Central memory CD4-positive, alpha-beta T cell (primary cell): Measurements from ENCODE around the gene CREBL2.
"Not testable (repeated sequence)": the region's sequence is repeated elsewhere in the genome, so short reads cannot be mapped to it uniquely, and the experiment has no call there.

Experiments used
- DNase-seq: peaks from one replicate; pipeline ENCODE4 v3.0.0; 2022

Gene CREBL2

DNA sequence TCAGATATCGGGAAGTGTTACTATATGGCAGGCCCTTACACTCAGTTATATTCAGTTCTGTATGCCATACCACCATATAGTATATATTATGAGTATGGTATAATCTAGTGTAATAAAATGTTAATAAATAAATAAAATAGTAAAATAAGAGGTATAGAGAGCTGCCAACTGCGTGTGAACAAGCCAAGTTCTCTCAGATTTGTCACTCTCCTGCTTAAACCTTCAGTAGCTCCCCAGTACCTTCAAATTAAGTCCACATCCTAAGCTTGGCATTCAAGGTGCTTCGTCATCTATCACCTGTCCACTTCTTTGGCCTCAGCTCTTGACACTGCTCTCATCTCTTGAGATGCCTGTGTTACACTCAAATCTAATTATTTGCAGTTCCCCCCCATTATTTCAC, 12.8 kb upstream of the CREBL2 start:
- no peak for DNase-seq

DNA sequence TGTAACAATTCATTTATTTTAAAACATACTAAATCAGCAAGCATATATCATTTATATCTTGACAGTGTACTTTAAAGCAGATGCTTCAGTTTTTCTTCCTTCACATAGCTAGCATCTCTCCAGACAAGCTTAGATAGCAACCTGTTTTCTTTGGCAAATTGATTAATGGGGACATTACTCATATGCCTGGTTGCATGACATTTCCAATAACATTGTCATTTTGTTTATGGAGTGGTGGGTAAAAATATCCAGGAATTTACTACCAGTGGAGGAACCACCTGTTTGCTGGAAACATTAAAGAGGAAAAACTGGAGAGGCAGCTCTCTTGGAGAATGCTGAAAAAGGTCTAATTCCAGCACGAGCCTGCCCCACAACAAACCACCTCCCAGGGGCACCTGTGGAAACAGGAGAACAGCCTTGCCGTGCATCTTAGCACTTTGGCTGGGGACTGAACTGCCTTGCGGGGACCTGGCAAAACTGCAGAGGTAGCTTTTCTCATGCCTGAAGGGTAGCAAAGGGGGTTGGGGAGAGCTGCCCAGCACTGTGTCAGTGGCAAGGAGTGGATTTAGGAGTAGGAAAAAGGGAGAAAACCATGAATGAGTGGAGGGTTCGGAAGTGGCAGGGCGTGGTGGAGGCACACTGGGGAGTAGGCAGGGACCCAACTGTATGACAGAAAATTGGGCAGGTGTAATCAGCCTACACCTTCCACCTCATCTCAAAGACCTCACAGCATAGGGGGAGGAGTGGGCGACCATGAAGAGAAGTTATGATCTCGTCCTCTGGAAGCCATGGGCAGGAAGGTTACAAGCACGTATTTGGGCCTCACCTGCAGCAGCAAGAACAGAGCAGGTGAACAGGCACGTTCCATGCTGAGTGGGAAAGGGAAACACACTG, 11.7 kb upstream of the CREBL2 start:
- no peak for DNase-seq

DNA sequence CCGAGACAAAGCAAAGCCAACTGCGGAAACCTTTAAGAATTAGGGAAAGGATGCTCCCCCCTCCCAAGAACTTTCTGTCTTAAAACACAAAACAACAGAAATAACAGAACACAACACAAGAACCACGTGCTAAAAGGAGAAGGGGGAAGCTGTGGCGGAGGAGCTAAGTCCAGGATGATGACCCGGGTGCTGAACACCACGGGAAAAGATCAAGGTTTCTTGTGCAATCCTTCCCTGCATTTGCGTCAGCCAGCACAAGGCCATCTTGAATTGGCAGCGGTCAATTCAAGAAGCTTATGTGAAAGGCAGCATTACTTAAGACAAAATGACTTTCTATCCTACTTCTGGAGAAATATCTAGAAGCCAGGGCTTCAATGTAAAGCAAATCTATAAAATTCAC, 11.0 kb upstream of the CREBL2 start:
- DNase-seq, result no peak

- no peak for DNase-seq
These were observed 6.9 kb upstream of the CREBL2 start for GRCh38 chr12:12604740-12605139.

GRCh38 chr12:12606781-12607589, 4.7 kb upstream of the CREBL2 start:
- DNase-seq, result no peak

GRCh38 chr12:12608557-12608957, 3.1 kb upstream of the CREBL2 start:
- no peak for DNase-seq

- DNase-seq, result no peak
These were observed 2.0 kb upstream of the CREBL2 start for GRCh38 chr12:12609692-12610091.

GRCh38 chr12:12610711-12611110, 965 bp upstream of the CREBL2 start:
- DNase-seq, result no peak

DNA sequence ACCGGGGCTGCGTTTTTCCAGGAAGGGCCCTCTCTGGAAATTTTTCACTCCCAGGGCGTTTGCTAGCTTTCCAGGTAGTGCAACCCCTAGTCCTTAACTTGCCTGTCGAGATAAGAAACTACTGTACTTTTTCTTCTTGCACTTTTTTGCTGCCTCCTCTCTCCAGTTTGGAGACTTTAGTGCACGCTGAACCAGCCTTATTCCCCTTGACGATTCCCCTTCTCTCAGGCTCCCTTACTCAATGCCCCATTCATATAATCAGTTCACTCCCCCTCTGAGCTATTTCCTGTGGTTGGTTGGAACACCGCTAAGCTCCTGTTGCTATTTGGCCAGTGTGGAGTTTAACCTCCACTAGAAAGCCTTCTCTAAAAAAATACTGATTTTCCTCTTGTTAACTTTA, 682 bp downstream of the CREBL2 start:
- peak; percentile 35 for DNase-seq

- DNase-seq, result no peak
These were observed 1.7 kb downstream of the CREBL2 start for GRCh38 chr12:12613344-12613743.

GRCh38 chr12:12614342-12614741, 2.7 kb downstream of the CREBL2 start:
- no peak for DNase-seq

DNA sequence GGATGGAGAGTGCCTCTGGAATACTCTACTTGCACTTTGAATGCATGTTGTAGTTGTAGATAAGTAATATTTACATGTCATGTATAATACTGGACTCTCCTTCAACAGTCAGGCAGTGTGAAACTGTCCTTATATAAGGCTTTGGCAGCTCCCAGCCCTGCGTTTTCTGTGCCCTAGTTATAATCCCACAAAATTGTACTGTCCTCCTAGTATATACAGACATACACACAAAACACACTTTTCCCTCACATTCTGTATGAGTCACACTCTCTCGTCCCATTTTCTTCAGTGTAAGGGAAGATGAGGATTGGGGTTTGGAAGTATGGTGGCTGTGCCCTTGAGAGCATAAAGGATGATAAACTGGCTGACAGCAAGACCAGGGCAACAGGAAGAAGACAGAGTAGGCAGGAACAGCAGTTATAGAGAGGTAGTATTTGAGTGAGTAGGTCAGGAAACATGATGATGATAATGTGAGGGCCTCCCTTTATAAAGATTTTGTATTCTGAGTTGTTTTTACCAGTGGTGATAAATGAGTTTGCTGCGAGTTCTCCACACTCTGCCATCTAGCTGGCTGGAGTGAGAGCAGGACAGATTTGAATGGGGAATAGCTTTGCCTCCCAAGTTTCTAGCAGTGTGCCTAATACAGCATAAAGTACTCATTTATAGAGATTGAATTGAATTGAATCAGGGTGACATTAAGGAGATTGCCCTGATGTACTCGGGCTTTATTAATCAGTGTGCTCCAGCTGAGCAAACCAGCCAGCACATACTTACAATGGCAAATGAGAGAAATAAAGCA, 5.0 kb downstream of the CREBL2 start:
- peak; percentile 20 for DNase-seq

DNA sequence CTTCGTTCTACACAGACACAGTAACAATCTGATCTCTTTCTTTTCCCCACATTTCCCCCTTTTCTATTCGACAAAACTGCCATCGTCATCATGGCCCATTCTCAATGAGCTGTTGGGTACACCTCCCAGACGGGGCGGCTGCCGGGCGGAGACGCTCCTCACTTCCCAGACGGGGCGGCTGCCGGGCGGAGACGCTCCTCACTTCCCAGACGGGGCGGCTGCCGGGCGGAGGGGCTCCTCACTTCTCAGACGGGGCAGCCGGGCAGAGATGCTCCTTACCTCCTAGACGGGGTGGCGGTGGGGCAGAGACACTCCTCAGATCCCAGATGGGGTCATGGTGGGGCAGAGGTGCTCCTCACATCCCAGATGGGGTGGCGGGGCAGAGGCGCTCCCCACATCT, 6.4 kb downstream of the CREBL2 start:
- DNase-seq, result not testable (repeated sequence)

DNA sequence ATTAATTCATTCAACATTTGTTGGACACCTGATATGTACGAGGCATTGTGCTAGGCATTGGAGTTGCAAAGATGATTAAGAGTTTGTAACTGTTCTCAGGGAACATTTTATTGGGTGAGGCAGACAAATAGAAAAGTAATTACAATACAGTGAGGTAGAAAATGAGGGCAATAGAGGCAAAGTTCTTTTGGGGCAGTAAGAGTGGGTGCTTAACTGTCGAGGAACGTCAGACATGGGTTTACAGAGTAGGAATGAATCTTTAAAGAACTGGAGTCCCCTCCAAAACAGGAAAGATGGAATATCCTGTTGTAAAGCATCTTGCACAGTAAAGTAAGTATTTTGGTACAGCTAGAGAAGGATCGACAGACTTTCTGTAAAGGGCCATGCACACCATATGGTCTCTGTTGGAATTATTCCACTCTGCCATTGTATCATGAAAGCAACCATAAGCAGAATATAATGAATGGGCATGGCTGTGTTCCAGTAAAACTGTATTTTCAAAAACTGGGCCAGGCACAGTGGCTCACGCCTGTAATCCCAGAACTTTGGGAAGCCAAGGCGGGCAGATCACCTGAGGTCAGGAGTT, 9.1 kb downstream of the CREBL2 start:
- DNase-seq, result no peak

DNA sequence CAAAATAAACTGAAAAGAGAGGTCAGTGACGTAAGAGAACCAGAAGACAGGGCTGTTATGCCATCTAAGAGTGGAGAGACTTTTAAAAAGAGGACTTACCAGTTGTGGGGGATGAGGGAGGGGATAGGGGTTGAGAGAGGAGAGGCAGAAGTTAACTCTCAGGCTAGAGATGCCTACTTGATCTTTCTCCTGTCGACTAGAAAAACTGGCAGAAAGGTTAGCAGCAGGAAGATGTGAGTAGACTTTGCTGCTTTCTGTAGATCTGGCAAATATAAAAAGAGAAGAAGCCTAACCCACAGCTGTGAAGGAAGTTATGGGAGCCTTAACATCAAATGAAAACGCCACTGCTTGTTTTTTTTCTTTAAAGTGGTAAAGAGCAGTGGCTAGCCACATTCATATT, 10.7 kb downstream of the CREBL2 start:
- peak; percentile 74 for DNase-seq

DNA sequence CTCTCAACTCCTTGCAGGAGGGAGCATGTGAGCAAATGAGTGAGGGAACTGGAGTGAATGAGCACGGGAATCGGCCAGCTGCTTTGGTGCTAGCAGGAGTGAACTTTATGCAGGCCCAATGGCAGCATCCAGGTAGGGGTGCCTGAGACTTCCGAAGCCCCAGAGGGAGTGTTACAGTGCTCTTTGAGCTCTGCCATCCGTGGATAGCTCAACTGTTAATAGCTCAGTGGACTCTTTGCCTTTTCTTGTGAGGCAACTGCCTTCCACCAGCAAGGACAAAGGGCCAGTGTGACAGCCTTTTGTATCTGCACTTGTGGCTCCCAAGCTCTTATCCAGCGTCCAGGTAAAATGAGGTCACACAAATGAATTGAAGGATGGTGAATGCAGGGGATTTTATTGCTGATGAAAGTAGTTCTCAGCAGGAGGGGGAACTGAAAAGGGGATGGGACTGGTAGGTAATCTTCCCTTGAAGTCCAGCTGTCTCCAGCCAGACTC, 12.9 kb downstream of the CREBL2 start:
- no peak for DNase-seq

- no peak for DNase-seq
These were observed 14.8 kb downstream of the CREBL2 start for GRCh38 chr12:12626471-12626870.

DNA sequence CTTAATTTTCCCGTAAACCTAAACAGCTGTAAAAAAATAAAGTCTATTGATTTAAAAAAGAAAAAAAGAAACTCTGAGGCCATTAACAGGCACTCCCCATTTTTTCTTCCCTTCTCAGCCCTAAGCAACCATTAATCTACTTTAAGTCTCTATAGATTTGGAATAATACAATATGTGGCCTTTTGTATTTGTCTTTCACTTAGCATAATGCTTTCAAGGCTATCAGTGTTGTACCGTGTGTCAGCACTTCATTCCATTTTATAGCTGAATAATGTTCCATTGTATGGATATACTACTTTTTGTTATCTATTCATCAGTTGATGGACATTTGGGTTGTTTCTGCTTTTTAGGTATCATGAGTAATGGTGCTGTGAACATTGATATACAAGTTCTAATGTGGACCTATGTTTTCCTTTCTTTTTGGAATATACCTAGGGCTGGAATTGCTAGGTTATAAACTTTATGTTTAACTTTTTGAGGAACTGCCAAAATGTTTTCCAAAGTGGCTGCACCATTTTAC, 15.7 kb downstream of the CREBL2 start:
- DNase-seq, result no peak

GRCh38 chr12:12628013-12628412, 16.3 kb downstream of the CREBL2 start:
- no peak for DNase-seq

DNA sequence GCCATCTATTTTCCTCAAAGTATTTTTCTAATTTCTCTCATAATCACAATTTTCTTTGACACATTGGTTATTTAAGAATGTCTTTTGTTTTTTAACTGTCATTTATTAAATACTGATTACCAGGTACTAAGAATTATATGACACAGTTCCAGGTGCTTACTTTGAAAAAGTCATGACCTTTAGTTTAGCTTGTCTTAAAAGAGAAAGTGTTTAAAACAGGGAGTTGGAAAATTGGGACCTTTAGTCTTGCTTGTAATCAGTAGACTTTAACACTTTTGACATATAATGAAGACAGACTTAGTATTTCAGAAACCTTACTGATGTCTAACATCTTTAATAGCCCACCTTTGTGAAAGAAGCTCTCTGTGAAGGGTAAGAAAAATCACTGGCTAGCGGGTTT, 19.2 kb downstream of the CREBL2 start:
- DNase-seq, result no peak

DNA sequence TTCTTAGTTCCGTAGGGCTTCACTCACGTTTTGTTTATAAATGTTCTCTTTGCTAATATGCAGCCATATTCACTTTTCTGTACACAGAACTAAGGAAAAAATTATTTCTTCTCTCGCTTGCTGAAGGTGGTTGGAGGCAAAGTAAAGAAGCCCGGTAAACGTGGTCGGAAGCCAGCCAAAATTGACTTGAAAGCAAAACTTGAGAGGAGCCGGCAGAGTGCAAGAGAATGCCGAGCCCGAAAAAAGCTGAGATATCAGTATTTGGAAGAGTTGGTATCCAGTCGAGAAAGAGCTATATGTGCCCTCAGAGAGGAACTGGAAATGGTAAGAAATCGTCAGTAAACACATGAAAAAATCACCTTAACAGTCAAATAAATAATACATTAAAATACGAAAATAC, 24.0 kb downstream of the CREBL2 start:
- DNase-seq, result no peak

- DNase-seq, result no peak
These were observed 25.0 kb downstream of the CREBL2 start for GRCh38 chr12:12636641-12637040.
